ENCODE measurements around the gene USP48.

The USP48 gene

GRCh38 chr1:21814241-21814918, 31.4 kb upstream of the USP48 start:
- TF ChIP-seq CTCF (IDR thresholded peaks at IDR 0.05; ENCODE audit: borderline replicate concordance, control extremely low read depth, extremely low read depth, insufficient read depth, missing control alignments): peak; percentile 51
- in situ Hi-C loops (cut with MboI; ENCODE audit: low sequenced_read_pairs, unreplicated experiment): no loop called here
- DNase-seq (ENCODE audit: low spot score): peak; percentile 89

- in situ Hi-C loops (cut with MboI; ENCODE audit: low sequenced_read_pairs, unreplicated experiment): no loop called here
- no peak for TF ChIP-seq CTCF (IDR thresholded peaks at IDR 0.05; ENCODE audit: borderline replicate concordance, control extremely low read depth, extremely low read depth, insufficient read depth, missing control alignments)
- DNase-seq (ENCODE audit: low spot score): no peak
These were observed 30.6 kb upstream of the USP48 start for GRCh38 chr1:21813542-21813941.

- in situ Hi-C loops (cut with MboI; ENCODE audit: low sequenced_read_pairs, unreplicated experiment): no loop called here
- TF ChIP-seq CTCF (IDR thresholded peaks at IDR 0.05; ENCODE audit: borderline replicate concordance, control extremely low read depth, extremely low read depth, insufficient read depth, missing control alignments): no peak
- peak; percentile 16 for DNase-seq (ENCODE audit: low spot score)
These were observed 28.9 kb upstream of the USP48 start, which contains the start of gene LDLRAD2 for GRCh38 chr1:21811875-21812305. LDLRAD2 (plus strand) TSS chr1:21812265; CDS start chr1:21812452, 187 bp downstream.

GRCh38 chr1:21804536-21804935, 21.6 kb upstream of the USP48 start:
- in situ Hi-C loops (cut with MboI; ENCODE audit: low sequenced_read_pairs, unreplicated experiment): no loop called here
- no peak for DNase-seq (ENCODE audit: low spot score)
- no peak for TF ChIP-seq CTCF (IDR thresholded peaks at IDR 0.05; ENCODE audit: borderline replicate concordance, control extremely low read depth, extremely low read depth, insufficient read depth, missing control alignments)

GRCh38 chr1:21801100-21801499, 18.2 kb upstream of the USP48 start:
- no peak for DNase-seq (ENCODE audit: low spot score)
- no peak for TF ChIP-seq CTCF (IDR thresholded peaks at IDR 0.05; ENCODE audit: borderline replicate concordance, control extremely low read depth, extremely low read depth, insufficient read depth, missing control alignments)
- in situ Hi-C loops (cut with MboI; ENCODE audit: low sequenced_read_pairs, unreplicated experiment): no loop called here

GRCh38 chr1:21799730-21800129, 16.8 kb upstream of the USP48 start:
- no peak for DNase-seq (ENCODE audit: low spot score)
- in situ Hi-C loops (cut with MboI; ENCODE audit: low sequenced_read_pairs, unreplicated experiment): no loop called here
- no peak for TF ChIP-seq CTCF (IDR thresholded peaks at IDR 0.05; ENCODE audit: borderline replicate concordance, control extremely low read depth, extremely low read depth, insufficient read depth, missing control alignments)
